Erythroblast (primary cell): ENCODE results near the gene NRGN.

Source experiments
- GATA1 ChIP-seq: IDR thresholded peaks from 2 replicates; pipeline ENCODE4 v1.6.1; 2011; ENCODE audit warnings: low read depth, mild to moderate bottlenecking, control low read depth, low read length, moderate library complexity
- POLR2A ChIP-seq: IDR thresholded peaks from 2 replicates; pipeline ENCODE4 v1.6.1; 2011; ENCODE audit warnings: mild to moderate bottlenecking, low read length

DNA sequence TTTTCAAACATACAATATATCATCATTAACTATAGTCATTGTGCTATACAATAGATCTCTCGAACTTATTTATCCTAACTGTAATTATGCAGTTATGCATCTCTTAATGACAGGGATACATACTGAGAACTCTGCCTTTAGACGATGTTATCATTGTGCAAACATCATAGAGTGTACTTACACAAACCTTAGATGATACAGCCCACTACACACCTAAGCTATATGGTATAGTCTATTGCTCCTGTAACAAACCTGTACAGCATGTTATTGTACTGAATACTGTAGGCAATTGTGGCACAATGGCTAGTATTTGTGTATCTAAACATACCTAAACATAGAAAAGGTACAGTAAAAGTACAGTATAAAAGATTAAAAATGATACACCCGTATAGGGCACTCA lies 27.4 kb upstream of the NRGN start:
- TF ChIP-seq POLR2A (no peak), GATA1 (no peak)
